Vagina (tissue), 2 donors: ENCODE measurements around the gene PIGV.

Experiments
- CTCF ChIP-seq, 3 experiments: fragments of 450-650 bp in 2 of 3; fragments of 200-600 bp in 1 of 3; sonication (generic) in 1 of 3; IDR thresholded peaks; one replicate each; pipeline ENCODE4 v1.5.1; 2017 to 2019; ENCODE audit warnings: antibody characterized with exemption in 3 of 3, mild to moderate bottlenecking in 2 of 3, moderate library complexity in 2 of 3
- POLR2A ChIP-seq, 2 donors: fragments of 450-650 bp; IDR thresholded peaks; one replicate each; pipeline ENCODE4 v1.6.1; 2017; ENCODE audit warnings: antibody characterized with exemption in 2 of 2, mild to moderate bottlenecking in 2 of 2, moderate library complexity in 2 of 2
- POLR2AphosphoS5 ChIP-seq, 2 donors: sonication (generic); formaldehyde crosslinking; IDR thresholded peaks; one replicate each; pipeline ENCODE4 v1.9.0; 2017; ENCODE audit warnings: antibody characterized with exemption in 2 of 2, mild to moderate bottlenecking in 2 of 2, low read depth in 1 of 2; ENCODE audit not compliant: insufficient read depth in 1 of 2

- TF ChIP-seq POLR2AphosphoS5 (IDR thresholded peaks at IDR 0.05; ENCODE audit: insufficient read depth in 1 of 2, low read depth in 1 of 2) (no peak), POLR2A (IDR thresholded peaks at IDR 0.05) (no peak), CTCF (IDR thresholded peaks at IDR 0.05) (no peak)
Measured at GRCh38 chr1:26789612-26789865, 1.8 kb downstream of the PIGV start.
